ENCODE measurements around the gene KAZALD1.
A peak's percentile ranks its signal among the peaks of the same experiment; 100 is the strongest.

GRCh38 chr10:101031128-101031795 lies 30.5 kb upstream of the KAZALD1 start, which contains the start of the genes PDZD7 and SFXN3:
- TF ChIP-seq CTCF (IDR thresholded peaks at IDR 0.05) (no peak), POLR2A (IDR thresholded peaks at IDR 0.05) (peak; percentile 86 to 94)
